Panc1 (cell line): ENCODE results near the gene TRRAP. TPM values are rescaled to one million over a fixed set of nuclear protein-coding genes. Genes with fewer than 3 reads are reported as not detected.

Experiments used
- ATAC-seq: fragments of 200-7000 bp; cut with Tn5 transposase; 2 replicates; pipeline ENCODE4 v1.9.1; 2020; ENCODE audit warnings: mild to moderate bottlenecking, moderate library complexity
- BruUV-seq: library from RNA; stranded (reverse); fragments of 400-500 nt; replicated peaks from 2 replicates; lab custom pipeline; 2021; lab: Mats Ljungman, UMichigan
- CTCF ChIA-PET: fragments of 300-600 bp; sonication (Branson Sonifier 250); formaldehyde crosslinking; loops from one replicate; lab custom pipeline; 2022; ENCODE audit warnings: antibody characterized with exemption; lab: Charles Lee
- POLR2A ChIA-PET: fragments of 300-600 bp; sonication (Branson Sonifier 250); formaldehyde crosslinking; loops from one replicate; lab custom pipeline; 2022; ENCODE audit warnings: antibody characterized with exemption; lab: Charles Lee
- DNase-seq: peaks from one replicate; pipeline ENCODE4 v3.0.0-alpha.2; 2010; ENCODE audit warnings: low read depth, low spot score
- H3K27ac ChIP-seq: 2 replicates; pipeline ENCODE4 v1.5.1; 2011; ENCODE audit warnings: mild to moderate bottlenecking, low read length, inconsistent platforms
- H3K27me3 ChIP-seq: fragments of 200-500 bp; sonication (Bioruptor generic); 2 replicates; pipeline ENCODE4 v1.6.0; 2014; ENCODE audit warnings: low read length, inconsistent platforms; ENCODE audit not compliant: control insufficient read depth, insufficient read depth
- H3K36me3 ChIP-seq: fragments of 200-500 bp; sonication (Bioruptor generic); 2 replicates; pipeline ENCODE4 v1.5.1; 2014; ENCODE audit warnings: inconsistent platforms, mild to moderate bottlenecking, low read length, moderate library complexity; ENCODE audit not compliant: control insufficient read depth, insufficient read depth
- H3K4me1 ChIP-seq: 2 replicates; pipeline ENCODE4 v1.5.1; 2011; ENCODE audit warnings: inconsistent platforms, mild to moderate bottlenecking, low read length, moderate library complexity; ENCODE audit not compliant: control insufficient read depth, insufficient read depth
- H3K4me3 ChIP-seq, 2 experiments: 2 replicates each; pipeline ENCODE4 v1.5.1; 2011 to 2012; ENCODE audit warnings: low read depth in 2 of 2, low read length in 2 of 2, mild to moderate bottlenecking in 2 of 2, inconsistent platforms in 1 of 2, moderate library complexity in 1 of 2
- H3K9me3 ChIP-seq: fragments of 200-500 bp; sonication (Bioruptor generic); 2 replicates; pipeline ENCODE4 v1.5.1; 2014; ENCODE audit warnings: low read depth, mild to moderate bottlenecking, inconsistent platforms, low read length, moderate library complexity; ENCODE audit not compliant: control insufficient read depth, insufficient read depth
- CTCF ChIP-seq: fragments of 450-650 bp; IDR thresholded peaks from 2 replicates; pipeline ENCODE4 v1.5.1; 2017; ENCODE audit warnings: mild to moderate bottlenecking
- POLR2AphosphoS5 ChIP-seq: IDR thresholded peaks from 2 replicates; pipeline ENCODE4 v1.6.1; 2012; ENCODE audit warnings: mild to moderate bottlenecking, low read depth, low read length, moderate library complexity
- REST ChIP-seq, 2 experiments: IDR thresholded peaks; 2 replicates each; pipeline ENCODE4 v1.6.1; 2011 to 2012; ENCODE audit warnings: low read depth in 2 of 2, control low read depth in 1 of 2, low read length in 1 of 2, mild to moderate bottlenecking in 1 of 2, moderate library complexity in 1 of 2; ENCODE audit not compliant: insufficient read depth in 1 of 2
- SIN3A ChIP-seq: IDR thresholded peaks from 2 replicates; pipeline ENCODE4 v1.6.1; 2012; ENCODE audit warnings: low read depth, mild to moderate bottlenecking, low read length, moderate library complexity, borderline replicate concordance; ENCODE audit not compliant: insufficient read depth
- TCF7L2 ChIP-seq: IDR thresholded peaks from 2 replicates; pipeline ENCODE4 v1.6.1; 2011; ENCODE audit warnings: mild to moderate bottlenecking, low read depth, low read length, inconsistent platforms
- in situ Hi-C: cut with HindIII; loops from 2 replicates; pipeline ENCODE4 v1.10.0; 2016; ENCODE audit warnings: low sequenced_read_pairs, low pct_unique_long_range_greater_than_20kb
- intact Hi-C: fragments of 100-400 bp; cut with micrococcal nuclease; formaldehyde crosslinking; loops from one replicate; pipeline ENCODE4 v1.10.0; 2022; ENCODE audit not compliant: unreplicated experiment
- total RNA-seq: library from RNA; stranded (reverse); gene quantifications from one replicate; pipeline ENCODE4 v1.2.1, GENCODE V29; 2021; ENCODE audit not compliant: unreplicated experiment

TRRAP gene
- total RNA-seq, 1 experiment from 2014 or later, result 44.9 TPM

- in situ Hi-C loops, result no loop called here
- ATAC-seq, result no peak
- H3K27me3 ChIP-seq, result peaks cover 3% of the 10 kb centered on the region
- intact Hi-C loops, result no loop called here
- no peak overlapping the region for H3K27ac ChIP-seq
- H3K4me3 ChIP-seq, result no peak overlapping the region
- CTCF ChIA-PET, result no interaction called here
- no peak for DNase-seq
- no peaks in the 10 kb centered on the region for H3K4me1 ChIP-seq
- POLR2A ChIA-PET, result no interaction called here
- no TSS peak for BruUV-seq
- H3K9me3 ChIP-seq, result no peaks in the 10 kb centered on the region
- no peaks in the 10 kb centered on the region for H3K36me3 ChIP-seq
- no peak for TF ChIP-seq TCF7L2
- TF ChIP-seq POLR2AphosphoS5, result no peak
- TF ChIP-seq CTCF, result no peak
- no peak for TF ChIP-seq SIN3A
- no peak for TF ChIP-seq REST (IDR thresholded peaks at IDR 0.05; ENCODE audit: insufficient read depth in 1 of 2, low read depth in 2 of 2, low read length in 1 of 2)
Measured at GRCh38 chr7:98863601-98864000, 14.7 kb upstream of the TRRAP start.

- in situ Hi-C loops (no loop called here), intact Hi-C loops (no loop called here)
- Histone ChIP-seq H3K4me3 (no peak overlapping the region), H3K36me3 (no peaks in the 10 kb centered on the region), H3K9me3 (no peaks in the 10 kb centered on the region), H3K27me3 (peaks cover 7% of the 10 kb centered on the region), H3K27ac (no peak overlapping the region), H3K4me1 (no peaks in the 10 kb centered on the region)
- ChIA-PET POLR2A (no interaction called here), CTCF (no interaction called here)
- ATAC-seq, result no peak
- no peak for DNase-seq
- TF ChIP-seq TCF7L2, result no peak
- no peak for TF ChIP-seq CTCF
- no peak for TF ChIP-seq POLR2AphosphoS5
- no peak for TF ChIP-seq REST (IDR thresholded peaks at IDR 0.05; ENCODE audit: insufficient read depth in 1 of 2, low read depth in 2 of 2, low read length in 1 of 2)
- TF ChIP-seq SIN3A, result no peak
- no TSS peak for BruUV-seq
Measured at GRCh38 chr7:98864731-98865453, 13.4 kb upstream of the TRRAP start.
